GM12878 (cell line): ENCODE data around the gene MKNK1. TPM values are rescaled to one million over a fixed set of nuclear protein-coding genes. Genes with fewer than 3 reads are reported as not detected.

Experiments
- BACH1 ChIP-seq: fragments of 450-650 bp; IDR thresholded peaks from 2 replicates; pipeline ENCODE4 v1.6.1; 2017; ENCODE audit warnings: mild to moderate bottlenecking, borderline replicate concordance
- CREM ChIP-seq: IDR thresholded peaks from 2 replicates; pipeline ENCODE4 v1.6.1; 2014; ENCODE audit warnings: antibody characterized with exemption, low read depth
- POLR2A ChIP-seq: IDR thresholded peaks from 2 replicates; pipeline ENCODE4 v1.6.1; 2011; ENCODE audit warnings: low read depth, mild to moderate bottlenecking, low read length
- POLR2AphosphoS5 ChIP-seq: IDR thresholded peaks from 2 replicates; pipeline ENCODE4 v1.6.1; 2011; ENCODE audit warnings: mild to moderate bottlenecking, low read length, inconsistent platforms
- RBBP5 ChIP-seq: fragments of 200-600 bp; sonication (generic); conservative IDR thresholded peaks from 2 replicates; pipeline ENCODE4 v1.6.1; 2016
- SUZ12 ChIP-seq: fragments of 200-600 bp; sonication (generic); IDR thresholded peaks from one replicate; pipeline ENCODE4 v1.6.1; 2018; ENCODE audit warnings: antibody characterized with exemption, mild to moderate bottlenecking; ENCODE audit not compliant: unreplicated experiment
- TCF3 ChIP-seq: IDR thresholded peaks from 2 replicates; pipeline ENCODE4 v1.6.1; 2012; ENCODE audit warnings: low read depth, mild to moderate bottlenecking, low read length, borderline replicate concordance; ENCODE audit not compliant: insufficient read depth
- polyA plus RNA-seq, 11 experiments: library from polyadenylated mRNA; depleted of rRNA in 4 of 11; unstranded in 6 of 11; stranded (reverse) in 5 of 11; fragments of >200 nt; fragmentation: Nextera tagmentation in 4 of 11; fragmentation: Illumina TruSeq in 1 of 11; extraction: Ambion mirVana in 4 of 11; extraction: Trizol in 1 of 11; gene quantifications; 1 replicate in 1 of 11; 2 replicates in 10 of 11; pipeline versions ENCODE4 v1.2.1 to v1.2.3, GENCODE V29; 2011 to 2016; ENCODE audit warnings: inconsistent platforms in 2 of 11, missing spikeins in 2 of 11, low read depth in 1 of 11
- total RNA-seq, 4 experiments: library from RNA; depleted of rRNA in 3 of 4; stranded (reverse); fragments of >200 nt in 3 of 4; fragmentation: Illumina TruSeq in 1 of 4; extraction: Trizol in 1 of 4; gene quantifications; 2 replicates each; pipeline versions ENCODE4 v1.2.1 to v1.2.3, GENCODE V29; 2013 to 2021
- TF ChIP-seq, protein P1 (sequence below): fragments of 450-650 bp; IDR thresholded peaks from 2 replicates; pipeline ENCODE4 v1.6.1; 2016; ENCODE audit warnings: mild to moderate bottlenecking, moderate library complexity, borderline replicate concordance
- TF ChIP-seq, protein P2 (sequence below): IDR thresholded peaks from 2 replicates; pipeline ENCODE4 v1.6.1; 2012; ENCODE audit warnings: low read depth, low read length, improper control_type of control experiment
- TF ChIP-seq, protein P3 (sequence below): fragments of 450-650 bp; conservative IDR thresholded peaks from 2 replicates; pipeline ENCODE4 v1.6.1; 2017; ENCODE audit warnings: mild to moderate bottlenecking, moderate library complexity

Gene MKNK1
- total and polyA plus RNA-seq, 10 of the 15 experiments (the other 5 are each of a cell fraction or from before 2014, with no cell fraction given) = 13.7 to 29.9 (median 26.5) TPM

DNA sequence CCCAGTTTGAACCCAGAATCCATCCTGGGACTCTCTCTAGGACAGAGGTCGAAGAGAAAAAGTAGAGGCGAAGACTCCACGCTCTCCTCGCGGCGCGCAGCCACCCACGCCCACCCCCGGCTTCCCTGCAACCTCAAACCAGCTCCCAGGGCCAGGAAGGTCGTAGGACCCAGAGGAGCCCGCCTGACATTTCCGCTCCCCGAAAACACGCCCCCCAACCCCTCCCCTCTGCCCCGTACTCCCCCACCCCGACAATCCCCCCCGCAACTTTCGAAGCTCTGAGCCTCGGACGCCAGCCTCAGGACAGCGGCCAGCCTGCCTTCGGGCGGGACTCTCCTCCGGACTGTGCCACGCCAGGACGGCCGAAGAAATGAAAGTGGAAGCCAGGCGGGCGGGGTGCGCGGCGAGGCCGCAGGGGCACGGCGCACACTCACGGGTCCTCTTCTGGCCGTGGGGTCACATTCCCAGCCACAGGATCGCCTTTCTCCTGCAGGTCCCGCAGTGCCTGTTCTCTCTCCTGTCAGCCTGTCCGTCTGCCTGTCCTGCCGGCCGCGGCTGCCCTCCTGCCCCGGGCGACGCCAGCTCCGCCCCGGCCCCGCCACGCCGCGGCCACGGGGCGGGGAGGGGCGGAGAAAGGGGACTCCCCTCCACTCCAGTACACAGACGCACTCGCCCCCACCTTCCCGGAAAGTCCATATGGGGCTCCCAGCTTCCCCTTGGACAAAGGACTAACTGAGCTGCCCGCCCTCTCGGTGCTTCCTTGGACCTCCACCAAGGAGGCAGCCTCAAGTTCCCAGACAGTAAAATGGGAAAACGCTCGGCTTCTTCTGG is 12.4 kb upstream of the MKNK1 start, which contains the start of gene MOB3C (continued):
- TF ChIP-seq, protein P1, sequence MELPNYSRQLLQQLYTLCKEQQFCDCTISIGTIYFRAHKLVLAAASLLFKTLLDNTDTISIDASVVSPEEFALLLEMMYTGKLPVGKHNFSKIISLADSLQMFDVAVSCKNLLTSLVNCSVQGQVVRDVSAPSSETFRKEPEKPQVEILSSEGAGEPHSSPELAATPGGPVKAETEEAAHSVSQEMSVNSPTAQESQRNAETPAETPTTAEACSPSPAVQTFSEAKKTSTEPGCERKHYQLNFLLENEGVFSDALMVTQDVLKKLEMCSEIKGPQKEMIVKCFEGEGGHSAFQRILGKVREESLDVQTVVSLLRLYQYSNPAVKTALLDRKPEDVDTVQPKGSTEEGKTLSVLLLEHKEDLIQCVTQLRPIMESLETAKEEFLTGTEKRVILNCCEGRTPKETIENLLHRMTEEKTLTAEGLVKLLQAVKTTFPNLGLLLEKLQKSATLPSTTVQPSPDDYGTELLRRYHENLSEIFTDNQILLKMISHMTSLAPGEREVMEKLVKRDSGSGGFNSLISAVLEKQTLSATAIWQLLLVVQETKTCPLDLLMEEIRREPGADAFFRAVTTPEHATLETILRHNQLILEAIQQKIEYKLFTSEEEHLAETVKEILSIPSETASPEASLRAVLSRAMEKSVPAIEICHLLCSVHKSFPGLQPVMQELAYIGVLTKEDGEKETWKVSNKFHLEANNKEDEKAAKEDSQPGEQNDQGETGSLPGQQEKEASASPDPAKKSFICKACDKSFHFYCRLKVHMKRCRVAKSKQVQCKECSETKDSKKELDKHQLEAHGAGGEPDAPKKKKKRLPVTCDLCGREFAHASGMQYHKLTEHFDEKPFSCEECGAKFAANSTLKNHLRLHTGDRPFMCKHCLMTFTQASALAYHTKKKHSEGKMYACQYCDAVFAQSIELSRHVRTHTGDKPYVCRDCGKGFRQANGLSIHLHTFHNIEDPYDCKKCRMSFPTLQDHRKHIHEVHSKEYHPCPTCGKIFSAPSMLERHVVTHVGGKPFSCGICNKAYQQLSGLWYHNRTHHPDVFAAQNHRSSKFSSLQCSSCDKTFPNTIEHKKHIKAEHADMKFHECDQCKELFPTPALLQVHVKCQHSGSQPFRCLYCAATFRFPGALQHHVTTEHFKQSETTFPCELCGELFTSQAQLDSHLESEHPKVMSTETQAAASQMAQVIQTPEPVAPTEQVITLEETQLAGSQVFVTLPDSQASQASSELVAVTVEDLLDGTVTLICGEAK = peak; percentile 10; the same call in 1 of the 2 replicates
- TF ChIP-seq BACH1 (peak; percentile 60), TCF3 (no peak), SUZ12 (no peak), CREM (0 out of 2 replicates have a peak, but pooled peaks have one; percentile 15), RBBP5 (peak; percentile 89; the same call in 1 of the 2 replicates), POLR2A (peak; percentile 87), POLR2AphosphoS5 (peak; percentile 77)
- TF ChIP-seq, protein P2, sequence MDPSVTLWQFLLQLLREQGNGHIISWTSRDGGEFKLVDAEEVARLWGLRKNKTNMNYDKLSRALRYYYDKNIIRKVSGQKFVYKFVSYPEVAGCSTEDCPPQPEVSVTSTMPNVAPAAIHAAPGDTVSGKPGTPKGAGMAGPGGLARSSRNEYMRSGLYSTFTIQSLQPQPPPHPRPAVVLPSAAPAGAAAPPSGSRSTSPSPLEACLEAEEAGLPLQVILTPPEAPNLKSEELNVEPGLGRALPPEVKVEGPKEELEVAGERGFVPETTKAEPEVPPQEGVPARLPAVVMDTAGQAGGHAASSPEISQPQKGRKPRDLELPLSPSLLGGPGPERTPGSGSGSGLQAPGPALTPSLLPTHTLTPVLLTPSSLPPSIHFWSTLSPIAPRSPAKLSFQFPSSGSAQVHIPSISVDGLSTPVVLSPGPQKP = peak; percentile 90
- TF ChIP-seq, protein P3, sequence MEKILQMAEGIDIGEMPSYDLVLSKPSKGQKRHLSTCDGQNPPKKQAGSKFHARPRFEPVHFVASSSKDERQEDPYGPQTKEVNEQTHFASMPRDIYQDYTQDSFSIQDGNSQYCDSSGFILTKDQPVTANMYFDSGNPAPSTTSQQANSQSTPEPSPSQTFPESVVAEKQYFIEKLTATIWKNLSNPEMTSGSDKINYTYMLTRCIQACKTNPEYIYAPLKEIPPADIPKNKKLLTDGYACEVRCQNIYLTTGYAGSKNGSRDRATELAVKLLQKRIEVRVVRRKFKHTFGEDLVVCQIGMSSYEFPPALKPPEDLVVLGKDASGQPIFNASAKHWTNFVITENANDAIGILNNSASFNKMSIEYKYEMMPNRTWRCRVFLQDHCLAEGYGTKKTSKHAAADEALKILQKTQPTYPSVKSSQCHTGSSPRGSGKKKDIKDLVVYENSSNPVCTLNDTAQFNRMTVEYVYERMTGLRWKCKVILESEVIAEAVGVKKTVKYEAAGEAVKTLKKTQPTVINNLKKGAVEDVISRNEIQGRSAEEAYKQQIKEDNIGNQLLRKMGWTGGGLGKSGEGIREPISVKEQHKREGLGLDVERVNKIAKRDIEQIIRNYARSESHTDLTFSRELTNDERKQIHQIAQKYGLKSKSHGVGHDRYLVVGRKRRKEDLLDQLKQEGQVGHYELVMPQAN = peak; percentile 81
